IPS-NIHi7 (cell line): ENCODE measurements around the gene MLLT10.

Experiments used
- DNase-seq: peaks from one replicate; pipeline ENCODE4 v3.0.0; 2012; ENCODE audit warnings: mixed read lengths; ENCODE audit errors: extremely low spot score

MLLT10 gene

DNA sequence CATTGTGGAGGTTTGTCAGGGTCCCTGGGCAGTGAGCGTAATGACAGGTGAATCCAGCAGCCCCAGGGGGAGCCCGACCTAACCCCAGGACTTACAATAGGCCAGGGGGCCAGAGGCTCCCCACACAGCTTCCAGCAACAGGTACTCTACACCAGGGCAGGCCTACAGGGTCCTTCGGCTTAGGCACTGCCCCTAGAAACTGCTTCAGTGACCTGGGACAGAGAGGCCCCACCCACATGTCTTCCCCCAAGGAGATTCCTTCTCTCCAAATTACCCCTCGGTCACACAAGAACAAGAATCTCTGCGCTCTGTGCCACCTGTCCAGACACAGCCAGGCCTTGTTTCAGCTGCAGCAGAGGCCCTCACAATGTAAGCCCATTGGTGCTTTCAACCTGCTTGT is 32.9 kb upstream of the MLLT10 start:
- no peak for DNase-seq

DNA sequence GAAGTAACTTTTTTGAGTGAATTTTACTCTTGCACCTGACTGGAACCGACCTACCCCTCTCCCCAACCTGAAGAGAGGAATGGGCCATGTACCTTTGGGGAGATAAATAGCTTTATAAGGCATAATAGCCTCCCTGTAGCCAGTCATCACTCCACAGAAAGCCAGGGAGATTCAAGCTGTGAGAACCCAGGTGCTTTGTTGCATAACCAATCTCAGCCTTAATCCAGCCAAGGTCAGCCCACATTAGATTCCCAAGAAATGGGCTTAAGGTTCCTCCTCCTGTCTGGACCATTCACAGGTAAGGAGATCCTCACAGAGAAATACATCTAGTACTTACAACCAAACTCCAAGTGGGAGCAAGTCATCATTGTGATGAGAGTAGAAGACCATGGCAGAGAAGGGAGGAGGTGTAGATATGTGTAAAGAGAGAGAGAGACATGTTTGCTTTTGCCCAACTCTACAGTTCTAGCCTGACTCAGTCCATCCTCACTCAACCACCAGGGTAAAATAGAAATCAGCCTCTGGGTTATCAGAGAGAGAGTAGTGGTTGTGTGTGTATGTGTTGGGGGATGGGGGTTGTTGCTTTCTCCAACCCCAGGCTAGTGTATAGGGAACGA is 32.2 kb upstream of the MLLT10 start:
- no peak for DNase-seq

DNA sequence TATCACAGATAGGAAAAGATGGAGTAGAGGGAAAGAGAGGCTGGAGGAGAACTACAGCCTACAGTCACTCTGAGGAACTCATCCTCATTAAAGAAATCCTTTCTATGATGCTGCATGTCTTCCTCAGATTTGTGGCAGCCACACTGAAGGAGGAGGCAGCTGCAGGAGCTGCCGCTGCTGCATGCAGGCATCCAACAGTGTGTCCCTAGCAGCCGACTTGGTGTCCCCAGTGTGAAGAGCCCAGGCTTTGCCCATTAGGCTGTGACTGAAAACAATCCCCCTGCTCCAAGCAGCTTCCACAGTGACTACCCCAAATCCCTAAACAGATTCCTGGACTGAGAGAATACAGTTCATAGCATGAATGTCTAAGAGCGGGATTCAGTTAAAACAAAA is 31.7 kb upstream of the MLLT10 start:
- no peak for DNase-seq

DNA sequence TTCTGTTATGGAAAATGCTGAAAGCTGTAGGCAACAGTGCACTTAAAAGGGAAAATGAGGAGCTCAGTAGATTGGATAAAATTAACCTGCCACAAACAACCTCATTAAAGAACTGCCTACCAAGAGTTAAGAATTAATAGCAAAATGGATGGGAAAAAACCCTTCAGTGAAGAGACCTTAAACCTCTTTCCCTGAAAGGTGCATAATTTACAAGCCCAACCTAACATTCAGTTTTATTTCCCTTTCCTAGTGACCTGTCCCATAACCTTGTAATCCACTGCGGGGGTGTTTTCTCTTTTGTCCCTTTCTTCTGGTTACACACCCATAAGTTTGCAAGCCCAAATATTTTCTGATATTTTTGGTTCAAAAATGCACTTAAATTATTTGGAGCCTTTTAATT is 30.5 kb upstream of the MLLT10 start:
- DNase-seq = no peak

DNA sequence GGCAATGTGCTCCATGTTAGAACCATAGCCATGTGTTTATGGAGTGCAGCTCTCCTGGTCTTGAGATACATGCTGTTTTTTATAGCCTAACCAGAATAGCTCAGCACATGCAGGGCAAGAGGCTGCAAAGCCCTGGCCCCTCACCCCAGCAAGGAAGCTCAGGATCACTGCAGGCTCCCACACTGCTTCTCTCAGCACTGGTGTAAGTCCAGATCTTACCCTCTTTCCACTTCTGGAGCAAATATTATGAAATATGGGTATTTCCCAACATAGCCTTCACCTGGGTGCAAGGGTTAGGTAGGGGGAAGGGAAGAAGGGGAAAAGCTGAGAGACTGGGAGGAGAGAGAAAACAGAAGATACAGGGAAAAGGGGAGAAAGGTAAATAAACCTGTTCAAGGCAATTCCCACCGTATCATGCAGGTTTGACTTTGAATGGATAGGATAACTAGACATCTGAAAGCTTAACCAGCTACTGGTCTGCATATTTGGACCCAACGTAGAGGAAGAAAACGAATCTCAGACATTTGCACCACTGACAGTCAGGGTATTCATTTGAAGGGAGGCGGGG is 28.2 kb upstream of the MLLT10 start:
- no peak for DNase-seq

DNA sequence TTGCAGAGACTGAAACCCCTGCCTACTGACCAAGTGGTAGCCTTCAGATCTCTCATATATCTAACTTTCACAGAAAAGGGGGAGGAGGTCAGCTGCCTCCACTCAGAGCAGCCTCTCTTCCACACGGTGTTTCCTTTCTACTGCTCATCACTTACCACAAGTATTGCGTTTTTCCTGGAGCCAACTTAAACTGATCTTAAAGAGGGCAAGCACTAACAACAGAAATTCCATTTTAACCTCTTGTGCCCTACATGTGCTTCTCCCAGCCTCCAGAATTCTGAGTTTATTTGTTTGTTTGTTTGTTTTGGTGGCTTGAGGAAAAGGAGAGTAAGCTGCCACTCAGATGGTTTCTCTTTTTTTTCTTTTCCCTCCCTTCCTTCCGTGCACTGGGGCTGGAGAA is 27.7 kb upstream of the MLLT10 start:
- no peak for DNase-seq

DNA sequence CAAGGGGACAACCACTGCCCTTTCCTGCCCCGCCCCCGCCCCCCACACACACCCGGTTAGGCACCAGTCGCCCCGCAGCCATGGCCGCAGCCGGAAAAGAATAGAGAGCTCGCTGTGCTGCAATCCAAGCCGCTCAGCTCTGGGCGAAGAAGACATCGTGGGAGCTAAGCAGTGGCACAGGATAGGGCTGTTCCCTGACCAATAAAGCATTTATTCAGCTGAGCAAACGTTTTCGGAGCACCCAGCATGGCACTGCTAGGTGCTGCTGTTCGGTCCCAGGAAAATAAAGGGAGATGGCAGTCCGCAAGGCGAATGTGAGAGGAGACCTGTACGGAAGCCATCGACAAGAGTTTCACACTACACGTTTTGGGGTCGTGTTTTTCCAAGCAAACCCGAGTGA is 26.9 kb upstream of the MLLT10 start:
- DNase-seq = no peak

DNA sequence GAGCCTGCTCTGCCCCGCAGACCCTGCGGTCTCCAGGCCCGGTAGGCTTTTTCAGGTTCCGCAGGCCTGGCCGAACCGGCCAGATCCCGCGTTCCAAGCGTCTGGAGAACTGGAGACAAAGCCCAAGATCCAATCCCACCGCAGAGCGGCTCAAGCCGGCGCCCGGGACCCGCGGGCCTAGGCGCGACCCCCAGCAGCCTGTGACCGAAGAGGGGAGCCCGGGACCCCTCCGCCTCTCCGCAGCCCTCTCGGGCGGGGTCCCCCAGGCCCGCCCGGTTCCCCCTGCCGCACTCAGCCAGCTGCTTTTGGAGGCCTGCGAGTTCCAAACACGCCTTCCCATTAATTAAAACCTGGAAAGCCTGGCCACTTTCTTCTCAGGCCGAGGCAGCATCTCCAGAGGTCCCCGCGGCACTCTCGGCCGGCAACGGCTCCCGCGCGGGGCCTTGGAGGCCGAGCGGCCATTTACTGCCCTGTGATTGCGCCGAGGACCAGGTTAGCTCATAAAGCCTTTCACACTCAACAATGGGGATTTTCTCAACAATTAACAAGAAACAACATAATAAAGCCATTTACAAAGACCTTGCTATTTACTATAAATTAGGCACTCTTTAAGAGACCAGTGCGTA is 25.2 kb upstream of the MLLT10 start:
- no peak for DNase-seq

DNA sequence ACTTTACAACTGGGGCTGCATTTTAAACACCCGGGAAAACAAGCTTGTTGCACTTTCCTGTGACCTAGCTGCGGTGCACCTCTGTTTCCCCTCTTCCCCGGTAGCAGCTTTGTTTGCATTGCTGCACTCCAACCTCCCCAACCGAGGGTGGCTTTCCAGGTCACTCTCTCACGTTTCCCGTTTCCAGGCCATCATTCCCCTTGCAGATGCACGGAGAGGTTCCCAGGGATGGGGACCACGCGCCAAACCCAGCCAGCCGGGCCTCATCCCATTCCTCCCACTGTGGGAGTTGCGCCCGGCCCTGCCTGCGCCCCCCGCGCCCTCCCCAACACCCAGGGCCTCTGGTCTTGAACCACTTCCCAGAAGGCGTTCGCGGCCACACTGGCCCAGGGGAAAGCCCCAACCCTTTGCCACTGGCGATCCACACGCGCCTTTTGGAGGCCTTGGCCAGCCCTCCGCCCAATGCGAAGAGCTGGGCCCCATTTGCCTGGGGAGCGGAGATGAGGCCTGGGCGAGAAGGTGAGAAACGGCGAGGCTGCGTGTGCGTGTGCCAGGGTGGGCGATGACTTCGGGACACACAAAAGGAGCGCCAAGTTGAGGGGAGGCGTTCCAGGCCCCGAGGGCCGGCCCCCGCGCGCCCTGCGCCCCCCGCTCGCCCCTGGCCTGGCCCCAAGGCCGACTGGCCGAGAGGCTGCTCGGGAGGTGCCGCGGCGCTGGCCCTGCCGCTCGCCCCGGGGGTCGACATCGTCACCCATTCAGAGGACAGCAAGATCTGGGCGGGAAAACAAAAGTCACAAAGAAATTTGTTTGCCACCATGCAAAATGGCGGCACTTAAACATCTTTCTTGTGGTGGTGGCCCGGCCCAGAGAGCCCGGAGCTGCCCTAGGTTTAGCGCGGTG is 24.4 kb upstream of the MLLT10 start:
- peak; percentile 23 for DNase-seq

DNA sequence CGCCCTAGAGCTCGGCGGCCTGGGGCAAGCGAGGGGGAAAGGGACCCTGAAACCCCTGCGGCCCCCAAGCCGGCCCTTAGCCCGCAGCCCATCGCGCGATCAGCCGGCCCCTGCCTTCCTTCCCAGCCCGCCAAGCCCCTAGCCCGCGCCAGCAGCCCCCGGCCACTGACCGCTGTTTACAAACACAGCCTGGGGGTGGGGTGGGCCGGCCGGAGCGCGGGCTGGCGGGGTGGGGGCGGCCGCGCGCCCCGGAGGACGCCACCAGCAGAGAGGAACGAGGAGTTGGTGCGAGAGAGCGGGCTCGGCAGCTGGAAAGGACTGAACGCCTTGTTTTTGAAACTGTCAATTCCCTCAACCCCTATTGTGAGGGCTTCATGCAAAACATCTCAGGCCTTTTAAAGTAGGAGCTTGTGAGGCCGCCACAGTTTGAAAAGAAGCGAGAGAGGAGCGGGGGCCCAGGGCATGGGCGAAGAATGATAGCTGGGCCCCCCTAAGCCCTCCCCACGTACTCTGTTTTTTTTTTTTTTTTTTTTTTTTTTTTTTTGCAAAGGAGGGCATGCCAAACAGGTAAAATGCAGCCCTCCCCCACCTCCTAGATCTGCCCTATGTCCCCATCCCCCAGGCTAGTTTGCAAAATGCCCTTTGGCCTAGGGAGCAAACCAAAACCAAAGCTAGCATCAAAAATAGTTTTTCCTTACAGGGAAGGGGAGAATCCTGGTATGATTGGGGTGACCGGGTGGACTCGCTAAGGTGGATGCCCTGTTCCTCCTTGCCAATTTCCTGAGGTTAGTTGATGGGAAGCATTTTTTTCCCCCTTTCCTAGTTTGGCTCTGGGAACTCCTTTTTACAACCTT is 23.6 kb upstream of the MLLT10 start:
- peak; percentile 64 for DNase-seq

DNA sequence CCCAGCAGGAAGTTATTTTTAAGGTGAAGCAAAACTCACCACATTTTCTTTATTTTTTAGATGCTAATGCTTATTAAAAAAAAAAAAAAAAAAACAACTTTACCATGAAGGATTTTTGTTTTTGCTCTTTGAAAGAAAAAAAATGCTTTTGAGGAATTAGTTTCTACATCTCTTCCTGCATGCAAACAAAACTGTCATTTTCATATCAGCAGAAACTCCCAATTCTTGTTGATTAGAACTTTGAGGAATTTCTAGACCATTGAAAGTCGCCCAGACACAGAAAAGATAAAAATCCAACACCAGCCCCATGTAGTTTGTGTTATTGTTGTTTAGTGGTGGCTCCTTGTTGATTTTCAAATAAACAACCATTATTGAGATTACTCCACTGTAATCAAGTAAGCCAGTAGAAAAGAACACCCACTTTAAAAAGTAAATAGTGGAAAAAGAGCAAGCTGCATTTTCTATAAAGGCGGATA is 22.9 kb upstream of the MLLT10 start:
- no peak for DNase-seq

DNA sequence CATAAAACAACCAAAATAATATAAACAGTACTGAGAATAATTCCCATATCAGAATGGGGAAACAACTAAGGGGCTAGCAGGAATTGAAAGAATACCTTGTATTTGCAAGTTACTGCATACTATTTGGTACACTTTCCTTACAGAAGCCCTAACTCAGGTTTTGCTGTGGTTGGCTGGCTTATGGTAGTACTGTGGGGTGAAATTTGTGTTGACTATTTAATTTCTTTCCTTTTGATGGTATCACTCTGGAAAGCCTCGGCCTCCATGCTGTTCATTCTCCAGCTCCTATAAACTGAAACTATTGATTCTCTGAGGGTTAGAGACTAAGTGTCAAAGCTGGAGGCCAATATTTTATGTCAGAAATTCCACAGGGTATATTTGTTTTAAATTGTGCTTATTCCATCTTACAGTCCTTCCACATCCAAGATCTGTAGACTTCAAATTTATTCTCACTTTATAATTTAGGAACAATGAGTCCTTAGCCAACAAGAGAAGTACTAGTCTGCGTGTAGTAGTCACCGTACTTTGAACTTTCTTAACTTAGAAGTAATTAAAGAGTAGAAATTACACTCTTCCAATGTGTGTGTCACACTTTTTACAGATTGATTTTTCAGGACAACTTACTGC is 22.0 kb upstream of the MLLT10 start:
- DNase-seq = no peak

DNA sequence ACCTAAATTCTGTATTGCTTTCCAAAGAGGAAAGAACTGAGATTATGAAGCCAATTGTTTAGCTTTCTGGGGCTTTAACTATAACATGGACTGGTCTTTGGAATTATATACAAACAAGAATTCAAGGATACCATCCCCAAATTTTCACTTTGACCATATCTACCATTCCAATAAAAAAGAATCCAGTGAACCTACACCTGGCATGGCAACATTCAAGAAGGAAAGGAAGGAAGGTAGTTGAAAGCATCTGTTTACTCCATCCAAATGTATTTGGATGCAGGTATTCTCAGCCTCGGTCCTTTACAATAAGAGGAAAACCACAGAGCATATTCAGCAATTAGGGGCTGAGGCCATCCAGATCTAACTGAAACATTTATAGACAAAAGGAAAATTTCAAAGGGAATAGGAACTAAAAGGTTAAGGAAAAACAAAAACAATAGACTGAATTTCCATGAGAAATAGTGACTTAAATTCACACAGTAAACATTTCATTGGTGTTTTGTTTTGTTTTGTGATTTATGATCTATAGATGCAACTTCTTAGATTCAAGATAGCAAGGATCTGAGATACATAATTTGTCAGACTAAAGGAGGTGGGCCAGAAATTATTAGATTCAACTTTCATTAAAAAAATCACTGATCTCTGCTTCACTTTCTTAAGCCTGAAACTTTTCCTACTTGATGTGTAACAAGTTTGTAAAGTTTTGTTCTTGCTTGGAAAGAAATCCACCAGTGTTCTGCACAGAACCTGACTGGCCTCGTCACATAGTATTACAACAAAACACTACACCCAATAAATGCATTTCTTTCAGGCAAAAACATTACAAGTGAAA is 21.2 kb upstream of the MLLT10 start:
- DNase-seq = no peak

DNA sequence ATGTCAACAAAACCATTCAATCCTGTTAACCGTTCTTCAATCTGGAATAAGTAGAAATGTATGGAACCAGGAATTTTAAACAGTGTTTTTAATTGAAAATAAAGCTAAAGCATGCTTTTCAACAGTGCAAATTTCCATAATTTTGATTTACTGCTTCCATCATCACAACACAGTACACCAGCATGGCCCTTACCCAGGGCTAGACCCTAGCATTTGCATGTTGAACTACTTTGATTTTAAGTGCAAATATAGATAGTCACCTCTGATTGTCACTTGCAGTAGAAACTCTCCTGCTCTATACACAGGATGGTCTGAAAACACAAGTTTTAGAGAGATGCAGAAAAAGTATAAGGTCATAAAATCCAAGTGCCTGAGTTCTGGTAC is 20.6 kb upstream of the MLLT10 start:
- no peak for DNase-seq

DNA sequence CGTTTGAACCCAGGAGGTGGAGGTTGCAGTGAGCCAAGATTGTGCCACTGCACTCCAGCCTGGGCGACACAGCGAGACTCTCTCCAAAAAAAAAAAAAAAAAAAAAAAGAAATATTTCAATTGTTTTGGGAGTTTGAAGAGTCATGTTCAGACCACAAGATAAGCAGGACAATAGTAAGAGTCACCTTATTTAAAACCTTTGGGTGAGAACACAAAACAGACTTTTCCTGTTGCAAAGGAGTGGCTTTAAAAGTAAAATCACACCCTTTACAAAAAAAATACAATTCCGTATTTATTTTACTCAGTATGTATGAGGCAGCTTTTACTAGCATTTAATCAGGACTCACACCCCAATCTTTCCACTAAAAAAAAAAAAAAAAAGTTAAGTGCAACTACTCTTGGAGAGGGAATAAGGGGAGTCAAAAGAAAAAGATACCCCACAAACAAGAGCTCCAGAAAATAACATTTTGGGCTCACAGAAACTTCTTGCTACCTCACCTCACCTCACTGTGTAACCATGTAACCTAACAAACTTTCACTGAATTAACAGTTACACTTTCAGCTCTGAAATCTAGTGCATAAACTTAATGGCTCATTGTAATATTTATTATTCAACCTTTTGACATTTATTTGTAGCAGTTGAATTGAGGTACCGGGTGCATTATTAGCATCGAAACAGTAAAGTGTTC is 19.8 kb upstream of the MLLT10 start:
- DNase-seq = no peak

DNA sequence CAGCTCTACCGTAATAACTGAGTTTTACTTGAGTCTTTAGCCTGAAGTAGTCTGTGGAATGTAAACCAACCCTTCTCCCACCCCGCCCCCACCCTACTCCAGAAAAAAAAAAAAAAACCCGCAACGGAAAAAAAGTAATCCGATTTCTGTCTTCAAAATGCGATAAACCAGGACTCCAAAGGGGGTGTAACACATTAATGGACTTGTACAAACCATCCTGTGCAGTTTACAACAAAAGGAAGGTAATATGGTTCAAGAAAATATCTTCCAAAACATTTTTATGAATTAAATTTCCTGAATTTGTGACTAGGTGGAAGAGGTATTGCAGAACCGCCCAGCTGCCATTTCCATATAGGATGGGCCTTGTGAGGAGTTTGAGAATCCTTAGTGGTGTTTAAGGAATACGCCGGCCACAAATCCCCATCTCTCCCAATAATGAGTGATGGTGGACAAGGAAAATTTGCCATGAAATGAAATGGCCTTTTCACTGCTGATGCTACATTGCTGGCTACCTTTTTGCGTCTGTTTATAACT is 19.1 kb upstream of the MLLT10 start:
- DNase-seq = no peak

DNA sequence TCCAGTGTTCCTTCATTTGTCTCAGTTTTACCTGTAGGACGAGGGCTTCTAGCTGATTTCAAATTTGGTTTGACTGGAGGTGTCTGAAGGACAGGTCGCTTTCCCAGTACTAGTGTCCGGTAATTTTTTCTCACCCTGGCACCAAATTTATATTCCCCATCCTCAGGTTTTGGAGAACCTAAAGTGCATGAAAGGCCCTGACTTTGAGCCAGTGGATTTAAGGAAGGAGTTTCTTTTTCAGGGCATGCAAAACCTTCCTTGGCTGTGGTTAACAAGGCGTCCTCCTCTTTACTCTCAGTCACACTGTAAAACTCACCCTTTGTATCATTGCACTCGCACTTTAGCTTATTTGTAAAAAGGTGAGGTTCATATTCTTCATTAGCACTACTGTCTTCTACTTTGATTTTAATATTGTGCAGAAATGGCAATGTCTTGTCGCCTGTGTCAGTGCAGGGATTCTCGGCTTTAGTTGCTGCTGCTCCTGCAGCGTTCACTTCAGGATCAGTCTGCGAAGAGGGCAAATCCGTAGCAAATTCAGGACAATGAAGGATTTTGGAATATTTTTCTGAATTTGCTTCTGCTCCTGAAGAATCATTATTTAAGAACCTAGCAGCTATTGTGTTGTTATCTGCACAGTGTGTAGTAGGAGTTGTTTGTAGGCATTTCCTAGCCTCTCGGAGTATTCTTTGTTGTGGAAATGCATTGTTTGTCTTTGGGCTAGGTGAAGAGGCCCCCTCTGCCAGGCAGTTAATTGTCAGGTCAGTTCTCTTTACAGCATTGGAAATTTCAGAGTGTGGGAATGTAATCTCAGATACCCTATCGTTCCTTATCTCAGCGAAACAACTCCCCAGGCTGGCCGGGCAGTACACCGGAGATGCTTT is 18.4 kb upstream of the MLLT10 start:
- DNase-seq = no peak
